Thoracic aorta (tissue), 2 donors: ENCODE measurements around the gene LSM10. TPM values are rescaled to one million over a fixed set of nuclear protein-coding genes. Genes with fewer than 3 reads are reported as not detected.

ENCODE experiments used
- ATAC-seq: fragments of 150-250 bp; one replicate; pipeline ENCODE4 v1.8.0; 2017; ENCODE audit warnings: low read depth; ENCODE audit not compliant: insufficient number of reproducible peaks, low FRiP score
- DNase-seq: peaks from one replicate; pipeline ENCODE4 v3.0.0-alpha.2; 2020; ENCODE audit warnings: low spot score
- H3K27ac ChIP-seq, 2 donors: fragments of 200-600 bp; sonication (generic); 1 replicate in 1 of 2; 2 replicates in 1 of 2; pipeline ENCODE4 v1.5.1; 2016; ENCODE audit warnings: mild to moderate bottlenecking in 2 of 2, moderate library complexity in 2 of 2
- H3K27me3 ChIP-seq: fragments of 200-600 bp; sonication (generic); replicated peaks from 2 replicates; pipeline ENCODE4 v1.6.0; 2016; ENCODE audit warnings: mild to moderate bottlenecking; ENCODE audit not compliant: insufficient read depth
- H3K36me3 ChIP-seq: fragments of 200-600 bp; sonication (generic); one replicate; pipeline ENCODE4 v1.5.1; 2016
- H3K4me1 ChIP-seq, 2 donors: fragments of 200-600 bp; sonication (generic); 1 replicate in 1 of 2; 2 replicates in 1 of 2; pipeline versions ENCODE4 v1.5.1 to v1.6.0; 2016; ENCODE audit warnings: low read depth in 2 of 2, mild to moderate bottlenecking in 1 of 2; ENCODE audit not compliant: control insufficient read depth in 1 of 2
- H3K4me3 ChIP-seq: fragments of 200-600 bp; sonication (generic); 2 replicates; pipeline ENCODE4 v1.5.1; 2016; ENCODE audit warnings: mild to moderate bottlenecking
- H3K9me3 ChIP-seq: fragments of 200-600 bp; sonication (generic); 2 replicates; pipeline ENCODE4 v1.5.1; 2016
- CTCF ChIP-seq: fragments of 200-600 bp; sonication (generic); IDR thresholded peaks from one replicate; pipeline ENCODE4 v1.5.1; 2019; ENCODE audit warnings: antibody characterized with exemption
- total RNA-seq, 2 donors: library from RNA; depleted of rRNA; stranded (reverse); fragments of >200 nt; gene quantifications; one replicate each; pipeline versions ENCODE4 v1.1.0 to v1.2.3, GENCODE V29; 2016

LSM10 gene
- total RNA-seq, 2 donors from 2014 or later, result 14.4 to 34.4 TPM

GRCh38 chr1:36420409-36420808 lies 22.7 kb upstream of the LSM10 start:
- Histone ChIP-seq H3K9me3 (no peaks in the 10 kb centered on the region), H3K4me3 (no peak overlapping the region), H3K27me3 (no peaks in the 10 kb centered on the region), H3K4me1 (no peaks in the 10 kb centered on the region), H3K27ac (no peak overlapping the region), H3K36me3 (peaks cover 13% of the 10 kb centered on the region)
- no peak for ATAC-seq
- no peak for TF ChIP-seq CTCF
- DNase-seq, result no peak

- DNase-seq (no peak), ATAC-seq (no peak)
- Histone ChIP-seq H3K4me3 (no peak overlapping the region), H3K36me3 (peaks cover 13% of the 10 kb centered on the region), H3K9me3 (no peaks in the 10 kb centered on the region), H3K27me3 (no peaks in the 10 kb centered on the region), H3K4me1 (no peaks in the 10 kb centered on the region), H3K27ac (no peak overlapping the region)
- TF ChIP-seq CTCF, result no peak
Measured at GRCh38 chr1:36419569-36419968, 21.9 kb upstream of the LSM10 start.

GRCh38 chr1:36419140-36419539 lies 21.4 kb upstream of the LSM10 start:
- Histone ChIP-seq H3K9me3 (no peaks in the 10 kb centered on the region), H3K36me3 (peaks cover 13% of the 10 kb centered on the region), H3K4me3 (no peak overlapping the region), H3K27ac (no peak overlapping the region), H3K4me1 (no peaks in the 10 kb centered on the region), H3K27me3 (no peaks in the 10 kb centered on the region)
- TF ChIP-seq CTCF, result no peak
- DNase-seq (no peak), ATAC-seq (no peak)

- DNase-seq, result no peak
- no peaks in the 10 kb centered on the region for H3K4me1 ChIP-seq
- no peak for TF ChIP-seq CTCF
- no peaks in the 10 kb centered on the region for H3K27me3 ChIP-seq
- H3K36me3 ChIP-seq, result peaks cover 6% of the 10 kb centered on the region
- no peak for ATAC-seq
- H3K9me3 ChIP-seq, result no peaks in the 10 kb centered on the region
- no peak overlapping the region for H3K27ac ChIP-seq
- H3K4me3 ChIP-seq, result no peak overlapping the region
Measured at GRCh38 chr1:36417931-36418330, 20.2 kb upstream of the LSM10 start.

GRCh38 chr1:36415661-36416326 lies 18.1 kb upstream of the LSM10 start:
- Histone ChIP-seq H3K4me3 (no peak overlapping the region), H3K4me1 (no peaks in the 10 kb centered on the region), H3K36me3 (no peaks in the 10 kb centered on the region), H3K9me3 (no peaks in the 10 kb centered on the region), H3K27me3 (no peaks in the 10 kb centered on the region), H3K27ac (no peak overlapping the region)
- DNase-seq (no peak), ATAC-seq (no peak)
- no peak for TF ChIP-seq CTCF
